GM23338 (cell line): Measurements from ENCODE around the gene TRAF3. TPM values are rescaled to one million over a fixed set of nuclear protein-coding genes. Genes with fewer than 3 reads are reported as not detected.

ENCODE experiments used
- ATAC-seq: fragments of 200-7000 bp; cut with Tn5 transposase; 3 replicates; pipeline ENCODE4 v1.9.1; 2020
- DNase-seq: peaks from one replicate; pipeline ENCODE4 v3.0.0-alpha.2; 2015; ENCODE audit warnings: low spot score
- H2AFZ ChIP-seq: fragments of 200-600 bp; sonication (generic); 2 replicates; pipeline ENCODE4 v1.8.0; 2016; ENCODE audit warnings: antibody characterized with exemption, mild to moderate bottlenecking, moderate library complexity
- H3F3A ChIP-seq: fragments of 200-600 bp; sonication (generic); replicated peaks from 2 replicates; pipeline ENCODE4 v1.8.0; 2017; ENCODE audit warnings: antibody characterized with exemption, mixed run types, low read depth
- H3K27ac ChIP-seq: fragments of 200-600 bp; sonication (generic); 2 replicates; pipeline ENCODE4 v1.6.1; 2016; ENCODE audit warnings: low read depth
- H3K27me3 ChIP-seq: fragments of 200-600 bp; sonication (generic); 2 replicates; pipeline ENCODE4 v1.8.0; 2016; ENCODE audit warnings: mild to moderate bottlenecking, mixed run types, moderate library complexity; ENCODE audit not compliant: insufficient read depth
- H3K36me3 ChIP-seq: fragments of 200-600 bp; sonication (generic); 2 replicates; pipeline ENCODE4 v1.8.0; 2016; ENCODE audit warnings: mild to moderate bottlenecking; ENCODE audit not compliant: insufficient read depth
- H3K4me1 ChIP-seq: fragments of 200-600 bp; sonication (generic); 2 replicates; pipeline ENCODE4 v1.8.0; 2016; ENCODE audit warnings: mild to moderate bottlenecking, moderate library complexity; ENCODE audit not compliant: insufficient read depth
- H3K4me2 ChIP-seq: fragments of 200-600 bp; sonication (generic); 2 replicates; pipeline ENCODE4 v1.7.1; 2017; ENCODE audit warnings: mixed run types
- H3K4me3 ChIP-seq: fragments of 200-600 bp; sonication (generic); 2 replicates; pipeline ENCODE4 v1.6.1; 2016; ENCODE audit warnings: mixed run types
- H3K79me2 ChIP-seq: fragments of 200-600 bp; sonication (generic); replicated peaks from 2 replicates; pipeline ENCODE4 v1.8.0; 2017; ENCODE audit warnings: mild to moderate bottlenecking; ENCODE audit not compliant: insufficient read depth
- H3K9me2 ChIP-seq: fragments of 200-600 bp; sonication (generic); 2 replicates; pipeline ENCODE4 v1.8.0; 2017; ENCODE audit not compliant: insufficient read depth
- H4K20me1 ChIP-seq: fragments of 200-600 bp; sonication (generic); replicated peaks from 2 replicates; pipeline ENCODE4 v1.8.0; 2017; ENCODE audit warnings: mild to moderate bottlenecking; ENCODE audit not compliant: insufficient read depth
- H3K27ac Mint-ChIP-seq: 2 replicates; pipeline ENCODE4 v1.8.0; 2020; ENCODE audit warnings: inconsistent platforms, mild to moderate bottlenecking, moderate library complexity, mixed read lengths
- H3K27me3 Mint-ChIP-seq: 3 replicates; pipeline ENCODE4 v1.8.0; 2022; ENCODE audit warnings: low read depth, mild to moderate bottlenecking, moderate library complexity, mixed read lengths, inconsistent platforms; ENCODE audit not compliant: insufficient read depth, poor library complexity
- H3K36me3 Mint-ChIP-seq: 3 replicates; pipeline ENCODE4 v1.8.0; 2021; ENCODE audit warnings: low read depth, mild to moderate bottlenecking, inconsistent platforms, moderate library complexity, mixed read lengths
- H3K4me1 Mint-ChIP-seq: 3 replicates; pipeline ENCODE4 v1.8.0; 2020; ENCODE audit warnings: mild to moderate bottlenecking, inconsistent platforms, mixed read lengths
- H3K4me3 Mint-ChIP-seq: 3 replicates; pipeline ENCODE4 v1.8.0; 2021; ENCODE audit warnings: moderate library complexity, mild to moderate bottlenecking, inconsistent platforms, mixed read lengths
- H3K9me3 Mint-ChIP-seq: 3 replicates; pipeline ENCODE4 v1.8.0; 2020; ENCODE audit warnings: moderate library complexity, mild to moderate bottlenecking, inconsistent platforms, mixed read lengths
- CREB1 ChIP-seq: fragments of 250-450 bp; sonication (Bioruptor Pico); IDR thresholded peaks from 2 replicates; pipeline ENCODE4 v1.5.0; 2020; ENCODE audit warnings: low read depth, mild to moderate bottlenecking, moderate library complexity
- EZH2 ChIP-seq: fragments of 200-600 bp; sonication (generic); IDR thresholded peaks from one replicate; pipeline ENCODE4 v1.8.0; 2017; ENCODE audit warnings: antibody characterized with exemption, mild to moderate bottlenecking, low read depth; ENCODE audit not compliant: unreplicated experiment
- EZH2phosphoT487 ChIP-seq: fragments of 200-600 bp; sonication (generic); IDR thresholded peaks from one replicate; pipeline ENCODE4 v1.8.1; 2018; ENCODE audit warnings: antibody characterized with exemption; ENCODE audit not compliant: unreplicated experiment
- JUNB ChIP-seq: IDR thresholded peaks from one replicate; pipeline ENCODE4 v1.6.1; 2016; ENCODE audit warnings: antibody characterized with exemption; ENCODE audit not compliant: unreplicated experiment
- NANOG ChIP-seq: IDR thresholded peaks from 2 replicates; pipeline ENCODE4 v1.6.1; 2016; ENCODE audit warnings: antibody characterized with exemption, borderline replicate concordance
- POLR2AphosphoS5 ChIP-seq: IDR thresholded peaks from 2 replicates; pipeline ENCODE4 v1.6.1; 2016; ENCODE audit warnings: antibody characterized with exemption, low read depth
- REST ChIP-seq: IDR thresholded peaks from one replicate; pipeline ENCODE4 v1.6.1; 2018; ENCODE audit warnings: antibody characterized with exemption; ENCODE audit not compliant: unreplicated experiment
- STAT1 ChIP-seq: IDR thresholded peaks from one replicate; pipeline ENCODE4 v1.6.1; 2016; ENCODE audit warnings: antibody characterized with exemption; ENCODE audit not compliant: unreplicated experiment
- ZNF114 ChIP-seq: fragments of 250-450 bp; sonication (Bioruptor Pico); IDR thresholded peaks from 2 replicates; pipeline ENCODE4 v1.5.0; 2020; ENCODE audit warnings: mild to moderate bottlenecking, moderate library complexity
- ZNF331 ChIP-seq: fragments of 250-450 bp; sonication (Bioruptor Pico); IDR thresholded peaks from 2 replicates; pipeline ENCODE4 v1.5.0; 2020; ENCODE audit warnings: low read depth, mild to moderate bottlenecking, moderate library complexity
- polyA plus RNA-seq: library from polyadenylated mRNA; unstranded; fragments of >200 nt; fragmentation: Nextera tagmentation; extraction: Ambion mirVana; gene quantifications from 2 replicates; pipeline ENCODE4 v1.2.1, GENCODE V29; 2016
- total RNA-seq: library from RNA; depleted of rRNA; stranded (reverse); fragments of >200 nt; shearing (Covaris generic); gene quantifications from 2 replicates; pipeline ENCODE4 v1.2.3, GENCODE V29; 2014
- TF ChIP-seq, protein P1 (sequence below), 2 experiments: fragments of 200-600 bp in 1 of 2; sonication (generic) in 1 of 2; conservative IDR thresholded peaks; 2 replicates each; pipeline versions ENCODE4 v1.5.1 to v1.6.1; 2016 to 2017; ENCODE audit warnings: antibody characterized with exemption in 2 of 2, low read depth in 2 of 2, mild to moderate bottlenecking in 2 of 2, moderate library complexity in 1 of 2
- TF ChIP-seq, protein P2 (sequence below): IDR thresholded peaks from 2 replicates; pipeline ENCODE4 v1.6.1; 2016; ENCODE audit warnings: antibody characterized with exemption
- TF ChIP-seq, protein P3 (sequence below): fragments of 250-450 bp; sonication (Bioruptor Pico); IDR thresholded peaks from 2 replicates; pipeline ENCODE4 v1.5.0; 2020; ENCODE audit warnings: mild to moderate bottlenecking, moderate library complexity

The TRAF3 gene
- total and polyA plus RNA-seq, 2 experiments from 2014 or later = 3.7 to 9.3 TPM

GRCh38 chr14:102731871-102732800 lies 45.1 kb upstream of the TRAF3 start:
- Mint-ChIP-seq H3K4me3 (no peak overlapping the region), H3K36me3 (peaks cover 13% of the 10 kb centered on the region; the same call in 2 of the 3 replicates), H3K27me3 (peaks cover 9% of the 10 kb centered on the region), H3K27ac (0 out of 2 replicates have a peak overlapping the region, but pooled peaks have one; percentile 23), H3K9me3 (no peaks in the 10 kb centered on the region), H3K4me1 (peaks cover 2% of the 10 kb centered on the region; the same call in 2 of the 3 replicates)
- DNase-seq (no peak), ATAC-seq (peak; percentile 52)
- Histone ChIP-seq H3K27ac (no peak overlapping the region), H4K20me1 (no peaks in the 10 kb centered on the region; the same call in 1 of the 2 replicates), H3K27me3 (no peaks in the 10 kb centered on the region), H3K36me3 (no peaks in the 10 kb centered on the region), H3F3A (no peaks in the 10 kb centered on the region), H2AFZ (no peak overlapping the region), H3K4me1 (peaks cover 9% of the 10 kb centered on the region; the same call in 1 of the 2 replicates), H3K4me3 (no peak overlapping the region), H3K79me2 (no peaks in the 10 kb centered on the region), H3K9me2 (no peaks in the 10 kb centered on the region), H3K4me2 (no peak overlapping the region)
- no peak for TF ChIP-seq EZH2
- TF ChIP-seq CREB1 (CRISPR knock-in tag) = no peak
- TF ChIP-seq REST = no peak
- TF ChIP-seq, protein P1, sequence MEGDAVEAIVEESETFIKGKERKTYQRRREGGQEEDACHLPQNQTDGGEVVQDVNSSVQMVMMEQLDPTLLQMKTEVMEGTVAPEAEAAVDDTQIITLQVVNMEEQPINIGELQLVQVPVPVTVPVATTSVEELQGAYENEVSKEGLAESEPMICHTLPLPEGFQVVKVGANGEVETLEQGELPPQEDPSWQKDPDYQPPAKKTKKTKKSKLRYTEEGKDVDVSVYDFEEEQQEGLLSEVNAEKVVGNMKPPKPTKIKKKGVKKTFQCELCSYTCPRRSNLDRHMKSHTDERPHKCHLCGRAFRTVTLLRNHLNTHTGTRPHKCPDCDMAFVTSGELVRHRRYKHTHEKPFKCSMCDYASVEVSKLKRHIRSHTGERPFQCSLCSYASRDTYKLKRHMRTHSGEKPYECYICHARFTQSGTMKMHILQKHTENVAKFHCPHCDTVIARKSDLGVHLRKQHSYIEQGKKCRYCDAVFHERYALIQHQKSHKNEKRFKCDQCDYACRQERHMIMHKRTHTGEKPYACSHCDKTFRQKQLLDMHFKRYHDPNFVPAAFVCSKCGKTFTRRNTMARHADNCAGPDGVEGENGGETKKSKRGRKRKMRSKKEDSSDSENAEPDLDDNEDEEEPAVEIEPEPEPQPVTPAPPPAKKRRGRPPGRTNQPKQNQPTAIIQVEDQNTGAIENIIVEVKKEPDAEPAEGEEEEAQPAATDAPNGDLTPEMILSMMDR (conservative IDR thresholded peaks at IDR 0.05; ENCODE audit: low read depth in 2 of 2) = no peak
- TF ChIP-seq ZNF331 = no peak
- TF ChIP-seq ZNF114 (CRISPR knock-in tag) = no peak
- TF ChIP-seq, protein P2, sequence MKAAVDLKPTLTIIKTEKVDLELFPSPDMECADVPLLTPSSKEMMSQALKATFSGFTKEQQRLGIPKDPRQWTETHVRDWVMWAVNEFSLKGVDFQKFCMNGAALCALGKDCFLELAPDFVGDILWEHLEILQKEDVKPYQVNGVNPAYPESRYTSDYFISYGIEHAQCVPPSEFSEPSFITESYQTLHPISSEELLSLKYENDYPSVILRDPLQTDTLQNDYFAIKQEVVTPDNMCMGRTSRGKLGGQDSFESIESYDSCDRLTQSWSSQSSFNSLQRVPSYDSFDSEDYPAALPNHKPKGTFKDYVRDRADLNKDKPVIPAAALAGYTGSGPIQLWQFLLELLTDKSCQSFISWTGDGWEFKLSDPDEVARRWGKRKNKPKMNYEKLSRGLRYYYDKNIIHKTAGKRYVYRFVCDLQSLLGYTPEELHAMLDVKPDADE = no peak
- TF ChIP-seq, protein P3, sequence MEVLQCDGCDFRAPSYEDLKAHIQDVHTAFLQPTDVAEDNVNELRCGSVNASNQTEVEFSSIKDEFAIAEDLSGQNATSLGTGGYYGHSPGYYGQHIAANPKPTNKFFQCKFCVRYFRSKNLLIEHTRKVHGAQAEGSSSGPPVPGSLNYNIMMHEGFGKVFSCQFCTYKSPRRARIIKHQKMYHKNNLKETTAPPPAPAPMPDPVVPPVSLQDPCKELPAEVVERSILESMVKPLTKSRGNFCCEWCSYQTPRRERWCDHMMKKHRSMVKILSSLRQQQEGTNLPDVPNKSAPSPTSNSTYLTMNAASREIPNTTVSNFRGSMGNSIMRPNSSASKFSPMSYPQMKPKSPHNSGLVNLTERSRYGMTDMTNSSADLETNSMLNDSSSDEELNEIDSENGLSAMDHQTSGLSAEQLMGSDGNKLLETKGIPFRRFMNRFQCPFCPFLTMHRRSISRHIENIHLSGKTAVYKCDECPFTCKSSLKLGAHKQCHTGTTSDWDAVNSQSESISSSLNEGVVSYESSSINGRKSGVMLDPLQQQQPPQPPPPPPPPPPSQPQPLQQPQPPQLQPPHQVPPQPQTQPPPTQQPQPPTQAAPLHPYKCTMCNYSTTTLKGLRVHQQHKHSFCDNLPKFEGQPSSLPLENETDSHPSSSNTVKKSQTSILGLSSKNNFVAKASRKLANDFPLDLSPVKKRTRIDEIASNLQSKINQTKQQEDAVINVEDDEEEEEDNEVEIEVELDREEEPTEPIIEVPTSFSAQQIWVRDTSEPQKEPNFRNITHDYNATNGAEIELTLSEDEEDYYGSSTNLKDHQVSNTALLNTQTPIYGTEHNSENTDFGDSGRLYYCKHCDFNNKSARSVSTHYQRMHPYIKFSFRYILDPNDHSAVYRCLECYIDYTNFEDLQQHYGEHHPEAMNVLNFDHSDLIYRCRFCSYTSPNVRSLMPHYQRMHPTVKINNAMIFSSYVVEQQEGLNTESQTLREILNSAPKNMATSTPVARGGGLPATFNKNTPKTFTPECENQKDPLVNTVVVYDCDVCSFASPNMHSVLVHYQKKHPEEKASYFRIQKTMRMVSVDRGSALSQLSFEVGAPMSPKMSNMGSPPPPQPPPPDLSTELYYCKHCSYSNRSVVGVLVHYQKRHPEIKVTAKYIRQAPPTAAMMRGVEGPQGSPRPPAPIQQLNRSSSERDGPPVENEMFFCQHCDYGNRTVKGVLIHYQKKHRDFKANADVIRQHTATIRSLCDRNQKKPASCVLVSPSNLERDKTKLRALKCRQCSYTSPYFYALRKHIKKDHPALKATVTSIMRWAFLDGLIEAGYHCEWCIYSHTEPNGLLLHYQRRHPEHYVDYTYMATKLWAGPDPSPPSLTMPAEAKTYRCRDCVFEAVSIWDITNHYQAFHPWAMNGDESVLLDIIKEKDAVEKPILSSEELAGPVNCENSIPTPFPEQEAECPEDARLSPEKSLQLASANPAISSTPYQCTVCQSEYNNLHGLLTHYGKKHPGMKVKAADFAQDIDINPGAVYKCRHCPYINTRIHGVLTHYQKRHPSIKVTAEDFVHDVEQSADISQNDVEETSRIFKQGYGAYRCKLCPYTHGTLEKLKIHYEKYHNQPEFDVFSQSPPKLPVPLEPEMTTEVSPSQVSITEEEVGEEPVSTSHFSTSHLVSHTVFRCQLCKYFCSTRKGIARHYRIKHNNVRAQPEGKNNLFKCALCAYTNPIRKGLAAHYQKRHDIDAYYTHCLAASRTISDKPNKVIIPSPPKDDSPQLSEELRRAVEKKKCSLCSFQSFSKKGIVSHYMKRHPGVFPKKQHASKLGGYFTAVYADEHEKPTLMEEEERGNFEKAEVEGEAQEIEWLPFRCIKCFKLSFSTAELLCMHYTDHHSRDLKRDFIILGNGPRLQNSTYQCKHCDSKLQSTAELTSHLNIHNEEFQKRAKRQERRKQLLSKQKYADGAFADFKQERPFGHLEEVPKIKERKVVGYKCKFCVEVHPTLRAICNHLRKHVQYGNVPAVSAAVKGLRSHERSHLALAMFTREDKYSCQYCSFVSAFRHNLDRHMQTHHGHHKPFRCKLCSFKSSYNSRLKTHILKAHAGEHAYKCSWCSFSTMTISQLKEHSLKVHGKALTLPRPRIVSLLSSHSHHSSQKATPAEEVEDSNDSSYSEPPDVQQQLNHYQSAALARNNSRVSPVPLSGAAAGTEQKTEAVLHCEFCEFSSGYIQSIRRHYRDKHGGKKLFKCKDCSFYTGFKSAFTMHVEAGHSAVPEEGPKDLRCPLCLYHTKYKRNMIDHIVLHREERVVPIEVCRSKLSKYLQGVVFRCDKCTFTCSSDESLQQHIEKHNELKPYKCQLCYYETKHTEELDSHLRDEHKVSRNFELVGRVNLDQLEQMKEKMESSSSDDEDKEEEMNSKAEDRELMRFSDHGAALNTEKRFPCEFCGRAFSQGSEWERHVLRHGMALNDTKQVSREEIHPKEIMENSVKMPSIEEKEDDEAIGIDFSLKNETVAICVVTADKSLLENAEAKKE (CRISPR knock-in tag) = no peak
- TF ChIP-seq STAT1 = no peak
- no peak for TF ChIP-seq NANOG
- no peak for TF ChIP-seq JUNB
- TF ChIP-seq POLR2AphosphoS5 = no peak
- TF ChIP-seq EZH2phosphoT487 = no peak
